ENCODE measurements around the gene TBC1D9. TPM values are rescaled to one million over a fixed set of nuclear protein-coding genes. Genes with fewer than 3 reads are reported as not detected.

Gene TBC1D9
- polyA plus RNA-seq, 1 of the 3 experiments (the other 2 are of a cell fraction) = 13.5 TPM

- Histone ChIP-seq H3K4me1 (ENCODE audit: control insufficient read depth in 1 of 2, insufficient read depth in 2 of 2, low read depth in 1 of 2, low read length in 1 of 2) (no peaks in the 10 kb centered on the region; a peak in 1 of 4 replicates), H3K4me2 (no peak overlapping the region), H3K9ac (no peak overlapping the region), H3K79me2 (ENCODE audit: insufficient read depth) (no peaks in the 10 kb centered on the region), H4K20me1 (ENCODE audit: insufficient read depth) (no peaks in the 10 kb centered on the region), H3F3A (replicated peaks; ENCODE audit: insufficient read depth) (no peaks in the 10 kb centered on the region), H3K36me3 (replicated peaks in 1 of 2; ENCODE audit: control insufficient read depth in 1 of 2, insufficient read depth in 2 of 2, low read length in 1 of 2) (peaks cover 8 to 25% of the 10 kb centered on the region in 2 experiments), H3K27ac (ENCODE audit: low read depth in 2 of 2, low read length in 1 of 2) (no peak overlapping the region), H3K27me3 (ENCODE audit: insufficient read depth) (no peaks in the 10 kb centered on the region), H3K9me2 (no peaks in the 10 kb centered on the region), H2AFZ (ENCODE audit: low read depth) (no peak overlapping the region), H3K9me3 (no peaks in the 10 kb centered on the region), H3K4me3 (ENCODE audit: low read depth in 2 of 2, low read length in 1 of 2) (no peak overlapping the region)
- TF ChIP-seq SMC3 (IDR thresholded peaks at IDR 0.05; ENCODE audit: low read depth, low read length) (no peak), RCOR1 (IDR thresholded peaks at IDR 0.05; ENCODE audit: low read length) (no peak), MXI1 (IDR thresholded peaks at IDR 0.05; ENCODE audit: low read depth, low read length) (no peak), GABPA (IDR thresholded peaks at IDR 0.05; ENCODE audit: low read depth) (no peak), TAF1 (IDR thresholded peaks at IDR 0.05; ENCODE audit: borderline replicate concordance, low read depth, low read length) (no peak), FOXM1 (IDR thresholded peaks at IDR 0.05; ENCODE audit: low read depth) (no peak), JUND (IDR thresholded peaks at IDR 0.05) (no peak), RXRA (IDR thresholded peaks at IDR 0.05; ENCODE audit: borderline replicate concordance, low read depth) (no peak), REST (IDR thresholded peaks at IDR 0.05; ENCODE audit: low read depth, low read length) (no peak), EP300 (IDR thresholded peaks at IDR 0.05; ENCODE audit: borderline replicate concordance in 1 of 2, low read depth in 1 of 2, low read length in 1 of 2) (no peak), GATA2 (CRISPR knock-in tag; IDR thresholded peaks at IDR 0.05) (no peak), PBX3 (IDR thresholded peaks at IDR 0.05) (no peak), RFX5 (IDR thresholded peaks at IDR 0.05; ENCODE audit: low read length) (no peak), CHD2 (IDR thresholded peaks at IDR 0.05; ENCODE audit: low read length, partially characterized antibody) (no peak), EZH2phosphoT487 (IDR thresholded peaks at IDR 0.05; ENCODE audit: borderline replicate concordance, low read depth) (no peak), NFIC (IDR thresholded peaks at IDR 0.05; ENCODE audit: borderline replicate concordance) (no peak), FOSL2 (IDR thresholded peaks at IDR 0.05; ENCODE audit: borderline replicate concordance, low read depth) (no peak)
- TF ChIP-seq, protein P1, sequence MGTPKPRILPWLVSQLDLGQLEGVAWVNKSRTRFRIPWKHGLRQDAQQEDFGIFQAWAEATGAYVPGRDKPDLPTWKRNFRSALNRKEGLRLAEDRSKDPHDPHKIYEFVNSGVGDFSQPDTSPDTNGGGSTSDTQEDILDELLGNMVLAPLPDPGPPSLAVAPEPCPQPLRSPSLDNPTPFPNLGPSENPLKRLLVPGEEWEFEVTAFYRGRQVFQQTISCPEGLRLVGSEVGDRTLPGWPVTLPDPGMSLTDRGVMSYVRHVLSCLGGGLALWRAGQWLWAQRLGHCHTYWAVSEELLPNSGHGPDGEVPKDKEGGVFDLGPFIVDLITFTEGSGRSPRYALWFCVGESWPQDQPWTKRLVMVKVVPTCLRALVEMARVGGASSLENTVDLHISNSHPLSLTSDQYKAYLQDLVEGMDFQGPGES (IDR thresholded peaks at IDR 0.05; ENCODE audit: low read depth, low read length) = no peak
- TF ChIP-seq, protein P2, sequence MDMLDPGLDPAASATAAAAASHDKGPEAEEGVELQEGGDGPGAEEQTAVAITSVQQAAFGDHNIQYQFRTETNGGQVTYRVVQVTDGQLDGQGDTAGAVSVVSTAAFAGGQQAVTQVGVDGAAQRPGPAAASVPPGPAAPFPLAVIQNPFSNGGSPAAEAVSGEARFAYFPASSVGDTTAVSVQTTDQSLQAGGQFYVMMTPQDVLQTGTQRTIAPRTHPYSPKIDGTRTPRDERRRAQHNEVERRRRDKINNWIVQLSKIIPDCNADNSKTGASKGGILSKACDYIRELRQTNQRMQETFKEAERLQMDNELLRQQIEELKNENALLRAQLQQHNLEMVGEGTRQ (IDR thresholded peaks at IDR 0.05; ENCODE audit: borderline replicate concordance, low read depth, low read length) = no peak
- no peak for DNase-seq
- POLR2A ChIA-PET = no interaction called here
- WGBS (ENCODE audit: low lambda C conversion rate) = 81% methylated on average over 4 of the region's 6 CpGs
- CTCF ChIA-PET = interaction anchor here (1.1 to 1.3 kb wide), 2 partner anchors 8 to 275 kb away, joined by 3 to 5 read pairs; no protein-coding TSS in a partner anchor
These were observed 120.6 kb downstream of the TBC1D9 start for GRCh38 chr4:140635606-140636005.

All from SK-N-SH (cell line).